ENCODE results near the gene SPG7.

The SPG7 gene

GRCh38 chr16:89507834-89508590, at the start of gene SPG7 (continued):
- TF ChIP-seq BCL6B (tag by site-specific recombination; IDR thresholded peaks at IDR 0.05): no peak
- no peak for TF ChIP-seq ZNF664 (tag by site-specific recombination; IDR thresholded peaks at IDR 0.05)
- 0 out of 2 replicates have a peak, but pooled peaks have one; percentile 3 for TF ChIP-seq ZNF580 (tag by site-specific recombination; IDR thresholded peaks at IDR 0.05)
- peak; percentile 52; the same call in 1 of the 2 replicates for TF ChIP-seq ZNF561 (tag by site-specific recombination; IDR thresholded peaks at IDR 0.05; ENCODE audit: borderline replicate concordance)
- no peak for TF ChIP-seq HOXA7 (CRISPR knock-in tag; IDR thresholded peaks at IDR 0.05; ENCODE audit: borderline replicate concordance)
- no peak for TF ChIP-seq ZNF548 (tag by site-specific recombination; IDR thresholded peaks at IDR 0.05)
- peak; percentile 90 for TF ChIP-seq KLF1 (tag by site-specific recombination; IDR thresholded peaks at IDR 0.05)
- no peak for TF ChIP-seq ZNF426 (tag by site-specific recombination; IDR thresholded peaks at IDR 0.05)
- no peak for TF ChIP-seq ZBTB21 (tag by site-specific recombination; IDR thresholded peaks at IDR 0.05)
- no peak for TF ChIP-seq ZNF23 (tag by site-specific recombination; IDR thresholded peaks at IDR 0.05; ENCODE audit: borderline replicate concordance)
- TF ChIP-seq ZSCAN30 (tag by site-specific recombination; IDR thresholded peaks at IDR 0.05): peak; percentile 25; the same call in 1 of the 2 replicates
- TF ChIP-seq ZSCAN4 (tag by site-specific recombination; IDR thresholded peaks at IDR 0.05): no peak
- TF ChIP-seq ZNF701 (tag by site-specific recombination; IDR thresholded peaks at IDR 0.05): no peak
- TF ChIP-seq AEBP2 (tag by site-specific recombination; IDR thresholded peaks at IDR 0.05; ENCODE audit: borderline replicate concordance): no peak
- TF ChIP-seq ZBTB17 (tag by site-specific recombination; IDR thresholded peaks at IDR 0.05): peak; percentile 41; the same call in 1 of the 2 replicates
- TF ChIP-seq WT1 (tag by site-specific recombination; IDR thresholded peaks at IDR 0.05): no peak
- TF ChIP-seq ZFP69B (tag by site-specific recombination; IDR thresholded peaks at IDR 0.05): peak; percentile 92
- no peak for TF ChIP-seq ZBTB1 (tag by site-specific recombination; IDR thresholded peaks at IDR 0.05)
- no peak for TF ChIP-seq ZNF518A (tag by site-specific recombination; conservative IDR thresholded peaks at IDR 0.05; ENCODE audit: low read depth)
- no peak for TF ChIP-seq ZNF514 (tag by site-specific recombination; IDR thresholded peaks at IDR 0.05)
- TF ChIP-seq YY2 (tag by site-specific recombination; IDR thresholded peaks at IDR 0.05): peak; percentile 61; the same call in 1 of the 2 replicates
- TF ChIP-seq SP3 (tag by site-specific recombination; IDR thresholded peaks at IDR 0.05): peak; percentile 29
- TF ChIP-seq GFI1B (tag by site-specific recombination; IDR thresholded peaks at IDR 0.05): no peak
- no peak for TF ChIP-seq ZNF76 (tag by site-specific recombination; IDR thresholded peaks at IDR 0.05; ENCODE audit: borderline replicate concordance, low read depth)
- peak; percentile 42; the same call in 1 of the 2 replicates for TF ChIP-seq SP7 (tag by site-specific recombination; IDR thresholded peaks at IDR 0.05)
- no peak for TF ChIP-seq ZNF274 (IDR thresholded peaks at IDR 0.05; ENCODE audit: low read length)
- no peak for TF ChIP-seq ZNF274 (tag by site-specific recombination; IDR thresholded peaks at IDR 0.05; ENCODE audit: borderline replicate concordance)
- TF ChIP-seq ZNF140 (tag by site-specific recombination; IDR thresholded peaks at IDR 0.05): no peak
- no peak for TF ChIP-seq ZBTB7A (tag by site-specific recombination; IDR thresholded peaks at IDR 0.05; ENCODE audit: low read depth)
- TF ChIP-seq ZNF292 (tag by site-specific recombination; IDR thresholded peaks at IDR 0.05; ENCODE audit: borderline replicate concordance, low read depth): no peak
- no peak for TF ChIP-seq ZNF488 (tag by site-specific recombination; IDR thresholded peaks at IDR 0.05)

All from HEK293 (cell line).